ENCODE results near the gene FAM53B.

Gene FAM53B

GRCh38 chr10:124663228-124663627 lies 81.0 kb downstream of the FAM53B start:
- H3K27me3 ChIP-seq: no peaks in the 10 kb centered on the region
- H3K27ac ChIP-seq: peak overlapping the region; percentile 23
- H3K36me3 ChIP-seq: peaks cover 7% of the 10 kb centered on the region
- TF ChIP-seq CTCF (IDR thresholded peaks at IDR 0.05): no peak
- H3K4me3 ChIP-seq (ENCODE audit: low read depth in 1 of 2, low read length in 1 of 2): no peak overlapping the region
- H3K4me1 ChIP-seq (ENCODE audit: control insufficient read depth in 1 of 2, insufficient read depth in 1 of 2, low read depth in 1 of 2, low read length in 1 of 2): peaks cover 6 to 9% of the 10 kb centered on the region in 2 experiments
- no peaks in the 10 kb centered on the region for H3K9me3 ChIP-seq

- Histone ChIP-seq H3K27ac (peak overlapping the region; percentile 3), H3K4me1 (ENCODE audit: control insufficient read depth in 1 of 2, insufficient read depth in 1 of 2, low read depth in 1 of 2, low read length in 1 of 2) (peaks cover 17 to 22% of the 10 kb centered on the region in 2 experiments), H3K9me3 (no peaks in the 10 kb centered on the region), H3K27me3 (no peaks in the 10 kb centered on the region), H3K4me3 (ENCODE audit: low read depth in 1 of 2, low read length in 1 of 2) (no peak overlapping the region), H3K36me3 (peaks cover 7% of the 10 kb centered on the region)
- TF ChIP-seq CTCF (IDR thresholded peaks at IDR 0.05): no peak
Observed at GRCh38 chr10:124661660-124662180, 82.5 kb downstream of the FAM53B start.

GRCh38 chr10:124660404-124661125 lies 83.6 kb downstream of the FAM53B start:
- Histone ChIP-seq H3K9me3 (no peaks in the 10 kb centered on the region), H3K36me3 (peaks cover 7% of the 10 kb centered on the region), H3K27ac (no peak overlapping the region), H3K4me1 (ENCODE audit: control insufficient read depth in 1 of 2, insufficient read depth in 1 of 2, low read depth in 1 of 2, low read length in 1 of 2) (peaks cover 28 to 33% of the 10 kb centered on the region in 2 experiments), H3K4me3 (ENCODE audit: low read depth in 1 of 2, low read length in 1 of 2) (no peak overlapping the region), H3K27me3 (no peaks in the 10 kb centered on the region)
- no peak for TF ChIP-seq CTCF (IDR thresholded peaks at IDR 0.05)

- H3K9me3 ChIP-seq: no peaks in the 10 kb centered on the region
- H3K36me3 ChIP-seq: peaks cover 7% of the 10 kb centered on the region
Observed at GRCh38 chr10:124659380-124659779, 84.8 kb downstream of the FAM53B start.

GRCh38 chr10:124658591-124659242 lies 85.5 kb downstream of the FAM53B start:
- no peaks in the 10 kb centered on the region for H3K9me3 ChIP-seq
- no peak for TF ChIP-seq CTCF (IDR thresholded peaks at IDR 0.05)
- peak overlapping the region; percentile 76 for H3K27ac ChIP-seq
- no peaks in the 10 kb centered on the region for H3K27me3 ChIP-seq
- H3K4me1 ChIP-seq (ENCODE audit: control insufficient read depth in 1 of 2, insufficient read depth in 1 of 2, low read depth in 1 of 2, low read length in 1 of 2): peaks cover 46 to 48% of the 10 kb centered on the region in 2 experiments
- H3K36me3 ChIP-seq: peaks cover 7% of the 10 kb centered on the region
- H3K4me3 ChIP-seq (ENCODE audit: low read depth in 1 of 2, low read length in 1 of 2): no peak overlapping the region

More at GRCh38 chr10:124659380-124659779, 84.8 kb downstream of the FAM53B start:
- no peak overlapping the region for H3K4me3 ChIP-seq (ENCODE audit: low read depth in 1 of 2, low read length in 1 of 2)
- H3K27me3 ChIP-seq: no peaks in the 10 kb centered on the region
- peaks cover 40 to 45% of the 10 kb centered on the region in 2 experiments for H3K4me1 ChIP-seq (ENCODE audit: control insufficient read depth in 1 of 2, insufficient read depth in 1 of 2, low read depth in 1 of 2, low read length in 1 of 2)
- no peak for TF ChIP-seq CTCF (IDR thresholded peaks at IDR 0.05)
- H3K27ac ChIP-seq: peak overlapping the region; percentile 76
